ENCODE measurements around the gene BCL2L2. TPM values are rescaled to one million over a fixed set of nuclear protein-coding genes. Genes with fewer than 3 reads are reported as not detected.
"Not testable (repeated sequence)": the region's sequence is repeated elsewhere in the genome, so short reads cannot be mapped to it uniquely, and the experiment has no call there.

The BCL2L2 gene
- polyA plus RNA-seq, 3 donors: 41.3 to 49.8 (median 41.7) TPM

GRCh38 chr14:23320584-23321571, 14.2 kb downstream of the BCL2L2 start, which contains the start of gene PABPN1:
PABPN1 (plus strand) TSS chr14:23321457; CDS start chr14:23321470, 13 bp downstream.
- DNase-seq (ENCODE audit: extremely low read depth in 1 of 11, low read depth in 9 of 11, low spot score in 4 of 11): peak; percentile 99 to 100 (median 100)

- DNase-seq (ENCODE audit: extremely low read depth in 1 of 11, low read depth in 9 of 11, low spot score in 4 of 11): peak in 4 of 11 donors; percentile 17 to 42 (median 26)
Observed at GRCh38 chr14:23321572-23322547, 15.2 kb downstream of the BCL2L2 start.

GRCh38 chr14:23322568-23323517, 16.2 kb downstream of the BCL2L2 start:
- no peak for DNase-seq (ENCODE audit: extremely low read depth in 1 of 11, low read depth in 9 of 11, low spot score in 4 of 11)

DNA sequence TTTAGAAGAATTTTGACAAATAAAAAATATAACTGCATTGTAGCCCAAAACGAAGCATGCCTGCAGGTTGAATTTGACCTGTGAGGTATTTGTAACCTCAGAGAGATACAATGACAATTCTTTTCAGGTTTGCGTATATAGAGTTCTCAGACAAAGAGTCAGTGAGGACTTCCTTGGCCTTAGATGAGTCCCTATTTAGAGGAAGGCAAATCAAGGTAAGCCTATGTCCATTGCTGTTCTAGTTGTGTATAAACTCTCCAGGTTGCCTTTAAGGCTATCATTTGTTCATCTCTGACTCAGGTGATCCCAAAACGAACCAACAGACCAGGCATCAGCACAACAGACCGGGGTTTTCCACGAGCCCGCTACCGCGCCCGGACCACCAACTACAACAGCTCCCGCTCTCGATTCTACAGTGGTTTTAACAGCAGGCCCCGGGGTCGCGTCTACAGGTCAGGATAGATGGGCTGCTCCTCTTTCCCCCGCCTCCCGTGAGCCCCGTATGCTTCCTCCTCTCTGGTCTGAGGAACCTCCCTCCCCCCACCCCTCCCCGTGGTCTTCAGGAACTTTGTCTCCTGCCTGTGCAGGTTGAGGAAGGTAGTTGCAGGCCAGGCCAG, 17.3 kb downstream of the BCL2L2 start:
- DNase-seq (ENCODE audit: extremely low read depth in 1 of 11, low read depth in 9 of 11, low spot score in 4 of 11): no peak

DNA sequence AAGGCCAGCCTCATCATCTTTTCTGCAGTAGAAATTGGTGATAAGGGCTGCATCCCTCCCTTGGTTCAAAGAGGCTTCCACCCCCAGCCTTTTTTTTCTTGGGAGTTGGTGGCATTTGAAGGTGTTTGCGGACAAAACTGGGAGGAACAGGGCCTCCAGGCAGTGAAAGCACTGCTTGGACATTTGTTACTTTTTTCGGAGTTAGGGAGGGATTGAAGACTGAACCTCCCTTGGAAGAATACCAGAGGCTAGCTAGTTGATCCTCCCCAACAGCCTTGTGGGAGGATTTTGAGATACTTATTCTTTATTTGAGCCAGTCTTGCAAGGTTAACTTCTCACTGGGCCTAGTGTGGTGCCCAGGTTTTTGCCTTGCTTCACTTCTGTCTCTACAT, 17.8 kb downstream of the BCL2L2 start:
- no peak for DNase-seq (ENCODE audit: extremely low read depth in 1 of 11, low read depth in 9 of 11, low spot score in 4 of 11)

DNA sequence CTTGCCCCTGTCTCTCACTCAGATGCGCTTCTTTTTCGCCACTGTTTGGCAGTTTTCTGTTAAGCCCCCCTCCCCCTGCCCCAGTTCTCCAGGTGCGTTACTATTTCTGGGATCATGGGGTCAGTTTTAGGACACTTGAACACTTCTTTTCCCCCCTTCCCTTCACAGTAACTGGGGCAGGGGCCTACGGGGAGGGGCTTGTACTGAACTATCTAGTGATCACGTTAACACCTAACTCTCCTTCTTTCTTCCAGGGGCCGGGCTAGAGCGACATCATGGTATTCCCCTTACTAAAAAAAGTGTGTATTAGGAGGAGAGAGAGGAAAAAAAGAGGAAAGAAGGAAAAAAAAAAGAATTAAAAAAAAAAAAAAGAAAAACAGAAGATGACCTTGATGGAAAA, 18.4 kb downstream of the BCL2L2 start:
- DNase-seq (ENCODE audit: extremely low read depth in 1 of 11, low read depth in 9 of 11, low spot score in 4 of 11): no peak

GRCh38 chr14:23325746-23326145, 19.1 kb downstream of the BCL2L2 start:
- not testable (repeated sequence) for DNase-seq (ENCODE audit: extremely low read depth in 1 of 11, low read depth in 9 of 11, low spot score in 4 of 11)

GRCh38 chr14:23326491-23327332, 20.1 kb downstream of the BCL2L2 start:
- no peak for DNase-seq (ENCODE audit: extremely low read depth in 1 of 11, low read depth in 9 of 11, low spot score in 4 of 11)

- DNase-seq (ENCODE audit: extremely low read depth in 1 of 11, low read depth in 9 of 11, low spot score in 4 of 11): peak in 7 of 11 donors; percentile 55 to 80 (median 63)
Observed at GRCh38 chr14:23327947-23328744, 21.5 kb downstream of the BCL2L2 start.

- no peak for DNase-seq (ENCODE audit: extremely low read depth in 1 of 11, low read depth in 9 of 11, low spot score in 4 of 11)
Observed at GRCh38 chr14:23335623-23336022, 29.0 kb downstream of the BCL2L2 start.

DNA sequence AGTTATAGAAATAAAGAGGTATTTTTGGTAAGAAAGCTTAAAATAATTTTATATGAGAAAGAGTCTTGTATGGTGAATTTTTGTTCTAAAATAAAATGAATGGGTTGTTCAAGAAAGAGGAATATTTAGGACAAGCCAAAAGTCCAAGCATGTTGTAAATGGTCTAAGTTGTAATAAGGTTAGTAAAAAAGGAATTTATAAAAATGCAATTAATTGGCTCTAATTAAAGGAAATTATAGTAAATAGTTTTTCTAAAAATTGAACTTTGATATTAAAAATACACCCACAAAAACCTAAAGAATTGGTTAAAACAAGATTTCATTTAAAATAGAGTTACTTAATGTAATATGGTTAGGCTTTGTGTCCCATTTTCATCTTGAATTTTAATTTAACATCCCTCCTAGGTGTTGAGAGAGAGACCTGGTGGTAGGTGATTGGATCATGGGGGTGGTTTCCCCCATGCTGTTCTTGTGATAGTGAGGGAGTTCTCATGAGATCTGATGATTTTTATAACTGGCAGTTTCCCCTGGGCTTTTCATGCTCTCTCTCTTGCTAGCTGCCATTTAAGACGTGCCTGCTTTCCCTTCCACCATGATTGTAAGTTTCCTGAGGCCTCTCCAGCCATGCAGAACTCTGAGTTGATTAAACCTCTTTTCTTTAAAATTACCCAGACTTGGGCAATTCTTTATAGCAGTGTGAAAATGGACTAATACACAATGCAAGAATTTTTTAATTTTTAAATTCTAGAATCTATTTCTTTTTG, 33.1 kb downstream of the BCL2L2 start:
- DNase-seq (ENCODE audit: extremely low read depth in 1 of 11, low read depth in 9 of 11, low spot score in 4 of 11): no peak

DNA sequence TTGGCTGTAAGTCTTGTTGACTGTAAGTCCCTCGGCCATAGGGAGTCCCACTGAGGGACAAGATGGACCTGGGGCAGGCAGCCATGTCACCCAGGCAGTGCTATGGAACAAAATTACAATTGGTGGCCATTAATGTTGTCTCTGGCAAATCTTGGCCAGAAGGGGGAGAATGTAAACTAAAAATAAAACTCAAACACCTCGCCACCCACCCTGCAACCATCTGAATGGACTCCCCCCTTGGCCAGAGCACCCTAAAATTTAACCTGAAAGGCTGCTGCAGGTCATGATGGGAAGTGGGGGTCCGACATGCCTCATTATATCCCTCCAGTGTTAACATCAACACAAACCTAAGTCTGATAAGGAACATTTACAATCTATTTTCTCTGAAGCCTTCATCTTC, 37.8 kb downstream of the BCL2L2 start:
- DNase-seq (ENCODE audit: extremely low read depth in 1 of 11, low read depth in 9 of 11, low spot score in 4 of 11): no peak

DNA sequence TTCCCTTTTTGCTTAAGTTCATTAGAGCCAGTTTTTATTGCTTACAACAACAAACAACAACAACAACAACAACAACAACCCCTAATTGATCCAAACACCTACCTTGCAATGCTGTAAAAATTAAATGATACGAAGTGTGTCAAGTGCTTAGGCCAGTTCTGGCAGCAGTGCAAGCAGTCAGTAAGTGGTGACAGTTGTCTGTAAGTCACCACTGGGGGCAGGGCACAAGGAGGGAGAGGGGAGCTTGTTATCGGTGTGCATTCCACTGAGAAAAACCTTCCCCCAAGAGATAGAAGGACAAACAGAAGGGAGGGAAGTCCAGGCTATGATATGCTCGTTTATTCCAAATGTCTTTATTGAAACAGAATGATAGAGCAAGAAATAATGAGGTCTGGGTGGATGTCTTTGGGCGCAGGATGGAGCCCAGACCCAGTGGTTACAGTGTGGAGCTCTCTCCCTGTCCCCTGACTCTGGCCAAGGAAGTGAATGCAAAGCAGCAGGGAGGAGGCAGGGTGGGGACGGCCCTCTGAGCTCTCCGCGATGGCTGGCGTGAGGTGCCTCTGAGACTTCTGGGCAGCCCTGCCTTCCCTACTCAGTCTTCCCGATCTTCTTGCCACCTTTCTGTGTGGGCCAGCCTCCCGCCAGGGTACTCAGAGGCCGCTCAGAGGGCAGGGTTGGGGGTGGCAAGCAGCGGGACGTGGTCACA, 39.5 kb downstream of the BCL2L2 start:
- DNase-seq (ENCODE audit: extremely low read depth in 1 of 11, low read depth in 9 of 11, low spot score in 4 of 11): no peak

DNA sequence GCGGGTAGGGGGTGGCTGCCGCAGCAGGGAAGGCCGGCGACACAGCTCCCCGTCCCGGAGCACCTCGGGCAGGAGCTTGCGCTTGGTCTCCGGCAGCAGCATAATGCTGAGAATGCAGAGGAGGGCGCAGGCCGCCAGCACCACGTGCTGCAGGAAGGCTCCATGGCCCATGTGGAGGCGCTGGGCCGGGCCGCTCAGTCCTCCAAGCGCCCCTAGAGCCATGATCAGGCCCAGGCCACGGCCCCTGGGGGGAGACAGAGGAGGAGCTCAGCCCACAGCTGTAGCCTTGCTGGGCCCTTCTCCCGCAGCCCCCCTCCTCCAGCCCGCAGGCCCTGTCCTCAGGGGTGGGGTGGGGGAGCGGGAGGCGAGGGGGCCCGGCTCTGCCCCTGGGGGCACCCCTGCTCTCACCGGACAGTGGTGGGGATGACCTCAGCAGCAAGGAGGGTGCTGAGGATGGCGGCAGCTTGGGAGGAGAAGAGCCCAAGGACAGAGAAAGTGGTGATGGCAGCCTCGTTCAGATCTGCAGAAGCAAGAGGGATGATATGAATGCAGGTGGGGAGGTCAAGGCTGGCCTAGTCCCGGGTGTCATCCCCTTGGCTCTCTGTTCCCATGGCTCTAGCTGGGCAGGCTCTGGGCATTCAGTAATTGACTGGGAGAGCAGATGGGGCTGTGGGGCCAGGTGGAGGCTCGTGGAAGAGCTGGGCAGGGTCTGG, 40.2 kb downstream of the BCL2L2 start:
- DNase-seq (ENCODE audit: extremely low read depth in 1 of 11, low read depth in 9 of 11, low spot score in 4 of 11): no peak
